GM12801 (cell line): ENCODE data around the gene PCNX3.

Source experiments
- TF ChIP-seq, protein P1 (sequence below): IDR thresholded peaks from one replicate; pipeline ENCODE4 v1.5.1; 2011; ENCODE audit warnings: control low read depth; ENCODE audit not compliant: insufficient read length; ENCODE audit errors: extremely low read depth

PCNX3 gene

DNA sequence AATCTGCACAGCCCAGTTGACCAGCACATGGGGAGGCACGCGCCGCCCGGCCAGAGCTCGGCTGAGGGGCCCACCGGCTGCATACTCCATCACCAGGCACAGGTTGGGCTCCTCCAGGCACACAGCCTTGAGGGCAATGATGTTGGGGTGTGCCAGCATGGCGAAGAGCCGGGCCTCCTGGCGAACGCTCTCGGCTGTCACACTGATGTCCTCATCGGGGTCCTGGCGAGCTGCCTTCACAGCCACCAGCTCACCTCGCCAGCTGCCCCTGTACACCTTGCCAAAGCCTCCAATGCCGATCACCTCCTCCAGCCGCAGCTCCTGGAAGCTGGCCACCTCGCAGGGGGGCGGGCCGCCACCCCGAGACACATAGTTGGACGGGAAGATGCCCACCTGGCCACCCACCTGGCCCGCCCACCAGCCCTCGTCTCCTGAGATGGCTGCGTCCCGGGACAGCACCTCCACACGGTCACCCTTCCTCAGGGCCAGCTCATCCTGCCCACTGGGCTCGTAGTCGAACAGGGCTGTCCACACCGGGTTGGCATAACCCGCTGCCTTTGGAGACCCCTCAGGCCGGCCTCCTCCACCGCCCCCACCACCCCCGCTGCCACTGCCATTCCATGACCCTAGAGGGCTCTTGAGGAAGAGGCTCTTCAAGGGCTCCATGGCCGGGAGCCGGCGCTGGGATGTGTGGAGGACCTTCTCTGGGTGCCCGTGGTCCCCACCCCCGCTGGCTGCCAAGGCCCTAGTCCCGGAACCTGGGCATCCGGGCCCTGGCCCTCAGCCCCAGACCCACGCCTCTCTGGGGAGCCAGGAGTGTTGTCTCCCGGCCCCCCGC, 2.3 kb upstream of the PCNX3 start:
- TF ChIP-seq, protein P1, sequence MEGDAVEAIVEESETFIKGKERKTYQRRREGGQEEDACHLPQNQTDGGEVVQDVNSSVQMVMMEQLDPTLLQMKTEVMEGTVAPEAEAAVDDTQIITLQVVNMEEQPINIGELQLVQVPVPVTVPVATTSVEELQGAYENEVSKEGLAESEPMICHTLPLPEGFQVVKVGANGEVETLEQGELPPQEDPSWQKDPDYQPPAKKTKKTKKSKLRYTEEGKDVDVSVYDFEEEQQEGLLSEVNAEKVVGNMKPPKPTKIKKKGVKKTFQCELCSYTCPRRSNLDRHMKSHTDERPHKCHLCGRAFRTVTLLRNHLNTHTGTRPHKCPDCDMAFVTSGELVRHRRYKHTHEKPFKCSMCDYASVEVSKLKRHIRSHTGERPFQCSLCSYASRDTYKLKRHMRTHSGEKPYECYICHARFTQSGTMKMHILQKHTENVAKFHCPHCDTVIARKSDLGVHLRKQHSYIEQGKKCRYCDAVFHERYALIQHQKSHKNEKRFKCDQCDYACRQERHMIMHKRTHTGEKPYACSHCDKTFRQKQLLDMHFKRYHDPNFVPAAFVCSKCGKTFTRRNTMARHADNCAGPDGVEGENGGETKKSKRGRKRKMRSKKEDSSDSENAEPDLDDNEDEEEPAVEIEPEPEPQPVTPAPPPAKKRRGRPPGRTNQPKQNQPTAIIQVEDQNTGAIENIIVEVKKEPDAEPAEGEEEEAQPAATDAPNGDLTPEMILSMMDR = no peak

DNA sequence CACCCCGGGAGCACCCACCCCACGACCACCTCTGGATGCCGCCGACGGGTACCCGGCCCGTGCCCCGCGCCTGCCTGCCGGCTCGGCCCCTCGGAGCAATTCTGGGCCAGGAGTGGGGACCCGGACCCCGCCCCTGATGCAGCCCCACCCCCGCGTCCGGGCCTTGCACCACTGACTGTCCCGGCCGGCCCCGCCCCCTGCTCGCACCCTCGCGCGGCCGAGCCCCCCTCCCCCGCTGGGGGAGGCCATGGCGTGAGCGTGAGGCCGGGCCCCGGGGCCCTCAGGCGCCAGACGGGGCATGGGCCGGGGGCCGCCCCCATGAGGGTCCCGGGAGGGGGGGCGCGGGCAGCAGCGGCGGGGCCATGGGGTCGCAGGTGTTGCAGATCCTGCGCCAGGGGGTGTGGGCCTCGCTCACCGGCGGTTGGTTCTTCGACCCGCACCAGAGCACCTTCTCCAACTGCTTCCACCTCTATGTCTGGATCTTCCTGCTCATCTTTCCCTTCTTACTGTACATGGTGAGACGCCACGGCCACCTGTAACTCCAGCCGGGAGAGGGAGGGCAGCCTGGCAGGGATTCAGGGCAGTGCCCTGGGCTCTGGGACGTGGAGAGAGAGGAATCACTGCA, 486 bp downstream of the PCNX3 start:
- TF ChIP-seq, protein P1 = no peak

DNA sequence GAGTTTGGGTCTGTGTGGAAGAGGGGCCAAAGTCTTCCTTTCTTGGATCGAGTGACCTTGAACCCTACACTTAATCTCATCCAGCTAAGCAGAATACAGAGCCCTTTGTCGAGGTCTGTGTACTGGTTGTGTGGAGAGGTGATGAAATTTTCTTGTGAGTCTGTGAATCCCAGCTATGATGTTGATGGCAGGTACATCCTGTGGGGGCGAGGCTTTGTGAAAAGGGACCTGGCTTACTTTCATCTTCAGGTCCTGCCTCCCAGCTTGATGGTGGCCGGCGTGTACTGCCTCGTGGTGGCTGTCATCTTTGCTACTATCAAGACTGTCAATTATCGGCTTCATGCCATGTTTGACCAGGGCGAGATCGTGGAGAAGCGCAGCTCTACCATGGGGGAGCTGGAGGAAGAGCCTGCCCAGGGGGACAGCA, 1.0 kb downstream of the PCNX3 start:
- TF ChIP-seq, protein P1 = no peak

DNA sequence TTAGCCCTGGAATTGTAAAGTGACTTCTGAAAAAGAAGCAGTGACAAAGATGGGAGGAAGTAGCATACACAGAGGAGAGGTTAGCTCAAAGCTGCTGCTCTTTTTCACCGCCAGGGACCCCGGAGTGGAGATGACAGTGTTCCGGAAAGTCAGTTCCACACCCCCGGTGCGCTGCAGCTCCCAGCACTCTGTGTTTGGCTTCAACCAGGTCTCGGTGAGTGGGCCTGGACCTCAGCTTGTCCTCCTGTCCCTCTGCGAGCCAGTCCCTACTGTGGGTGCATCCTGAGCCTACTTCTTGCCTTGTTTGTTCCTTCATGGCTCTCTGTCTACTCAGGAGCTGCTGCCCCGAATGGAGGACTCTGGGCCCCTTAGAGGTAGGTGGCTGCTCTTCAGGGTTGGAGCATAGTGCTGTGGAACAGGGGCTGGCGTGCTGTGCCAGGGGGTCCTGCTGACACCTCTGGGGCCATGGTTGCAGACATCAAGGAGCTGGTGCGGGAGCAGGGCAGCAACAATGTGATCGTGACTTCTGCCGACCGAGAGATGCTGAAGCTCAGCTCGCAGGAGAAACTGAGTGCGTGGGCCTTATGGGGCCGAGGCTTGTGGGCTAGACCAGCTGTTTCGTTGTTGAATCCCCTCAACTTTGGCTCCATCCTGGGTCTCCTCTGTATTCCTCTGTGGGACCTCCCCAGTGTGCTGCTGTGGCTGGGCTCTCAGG, 1.7 kb downstream of the PCNX3 start:
- TF ChIP-seq, protein P1 = no peak

DNA sequence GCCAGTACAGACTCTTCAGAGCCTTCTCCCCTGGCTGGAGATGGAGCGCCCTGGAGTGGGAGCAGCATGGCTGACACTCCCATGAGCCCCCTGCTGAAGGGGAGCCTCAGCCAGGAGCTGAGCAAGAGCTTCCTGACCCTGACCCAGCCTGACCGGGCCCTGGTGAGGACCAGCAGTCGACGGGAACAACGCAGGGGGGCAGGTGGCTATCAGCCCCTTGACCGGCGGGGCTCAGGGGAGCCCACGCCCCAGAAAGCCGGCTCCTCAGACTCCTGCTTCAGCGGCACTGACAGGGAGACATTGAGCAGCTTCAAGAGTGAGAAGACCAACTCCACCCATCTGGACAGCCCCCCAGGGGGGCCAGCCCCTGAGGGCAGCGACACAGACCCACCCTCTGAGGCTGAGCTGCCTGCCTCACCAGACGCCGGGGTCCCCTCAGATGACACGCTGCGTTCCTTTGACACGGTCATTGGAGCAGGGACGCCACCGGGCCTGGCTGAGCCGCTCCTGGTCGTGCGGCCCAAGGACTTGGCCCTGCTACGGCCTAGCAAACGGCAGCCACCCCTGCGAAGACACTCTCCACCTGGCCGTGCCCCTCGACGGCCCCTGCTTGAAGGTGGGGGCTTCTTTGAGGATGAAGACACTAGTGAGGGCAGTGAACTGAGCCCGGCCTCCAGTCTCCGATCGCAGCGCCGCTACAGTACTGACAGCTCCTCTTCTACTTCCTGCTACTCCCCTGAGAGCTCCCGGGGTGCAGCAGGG, 2.6 kb downstream of the PCNX3 start:
- TF ChIP-seq, protein P1 = no peak

DNA sequence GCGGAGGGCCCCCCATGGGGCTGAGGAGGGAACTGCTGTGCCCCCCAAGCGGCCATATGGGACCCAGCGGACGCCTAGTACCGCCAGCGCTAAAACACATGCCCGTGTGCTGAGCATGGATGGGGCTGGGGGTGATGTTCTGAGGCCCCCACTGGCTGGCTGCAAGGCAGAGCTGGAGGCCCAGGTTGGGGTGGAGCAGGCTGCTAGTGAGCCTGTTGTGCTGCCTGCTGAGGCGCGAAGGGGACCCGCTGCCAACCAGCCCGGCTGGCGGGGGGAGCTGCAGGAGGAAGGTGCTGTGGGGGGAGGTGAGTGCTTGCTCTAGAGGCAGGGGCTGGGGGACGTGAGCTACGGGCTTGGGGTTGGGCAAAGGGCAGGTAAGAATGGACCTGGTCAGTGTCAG, 3.2 kb downstream of the PCNX3 start:
- TF ChIP-seq, protein P1 = no peak
